Body of pancreas (tissue), 4 donors: ENCODE results near the gene SLC15A4. TPM values are rescaled to one million over a fixed set of nuclear protein-coding genes. Genes with fewer than 3 reads are reported as not detected.

Source experiments
- ATAC-seq: fragments of 150-250 bp; one replicate; pipeline ENCODE4 v1.9.1; 2016
- DNase-seq, 4 donors: peaks; one replicate each; pipeline ENCODE4 v3.0.0-alpha.2; 2019
- H3K27ac ChIP-seq, 4 donors: fragments of 200-600 bp; sonication (generic); 1 replicate in 3 of 4; 2 replicates in 1 of 4; pipeline versions ENCODE4 v1.5.1 to v1.6.1; 2016 to 2019; ENCODE audit warnings: mild to moderate bottlenecking in 1 of 4, mixed read lengths in 1 of 4, moderate library complexity in 1 of 4
- H3K27me3 ChIP-seq, 2 donors: fragments of 200-600 bp; sonication (generic); one replicate each; pipeline ENCODE4 v1.6.0; 2016; ENCODE audit warnings: mild to moderate bottlenecking in 1 of 2
- H3K36me3 ChIP-seq, 2 donors: fragments of 200-600 bp; sonication (generic); replicated peaks in 1 of 2; 2 replicates each; pipeline ENCODE4 v1.5.1; 2016; ENCODE audit warnings: low read depth in 2 of 2; ENCODE audit not compliant: insufficient read depth in 1 of 2
- H3K4me1 ChIP-seq: fragments of 200-600 bp; sonication (generic); one replicate; pipeline ENCODE4 v1.6.0; 2016
- H3K4me3 ChIP-seq, 2 donors: fragments of 200-600 bp; sonication (generic); 1 replicate in 1 of 2; 2 replicates in 1 of 2; pipeline ENCODE4 v1.5.1; 2016 to 2019
- H3K9me3 ChIP-seq, 3 donors: fragments of 200-600 bp; sonication (generic); 1 replicate in 2 of 3; 2 replicates in 1 of 3; pipeline ENCODE4 v1.5.1; 2016
- POLR2A ChIP-seq, 3 donors: fragments of 450-650 bp; IDR thresholded peaks; one replicate each; pipeline ENCODE4 v1.6.1; 2016; ENCODE audit warnings: antibody characterized with exemption in 3 of 3, mild to moderate bottlenecking in 2 of 3
- WGBS, 2 donors: methylation state at CpG; one replicate each; pipeline ENCODE4 v1.1.5; 2017; 5-methylcytosine and 5-hydroxymethylcytosine counted together
- intact Hi-C: fragments of 100-400 bp; cut with DNase I; formaldehyde crosslinking; loops from one replicate; pipeline ENCODE4 v1.15.1; 2023
- total RNA-seq, 2 donors: library from RNA; depleted of rRNA; stranded (reverse); fragments of >200 nt; gene quantifications; one replicate each; pipeline ENCODE4 v1.1.0, GENCODE V29; 2016
- TF ChIP-seq, protein P1 (sequence below), 7 experiments: fragments of 450-650 bp in 4 of 7; fragments of 200-600 bp in 3 of 7; sonication (generic) in 3 of 7; IDR thresholded peaks; one replicate each; pipeline ENCODE4 v1.5.1; 2016 to 2019; ENCODE audit warnings: antibody characterized with exemption in 7 of 7

The SLC15A4 gene
- total RNA-seq, 2 donors from 2014 or later = 14.5 to 21.0 TPM

DNA sequence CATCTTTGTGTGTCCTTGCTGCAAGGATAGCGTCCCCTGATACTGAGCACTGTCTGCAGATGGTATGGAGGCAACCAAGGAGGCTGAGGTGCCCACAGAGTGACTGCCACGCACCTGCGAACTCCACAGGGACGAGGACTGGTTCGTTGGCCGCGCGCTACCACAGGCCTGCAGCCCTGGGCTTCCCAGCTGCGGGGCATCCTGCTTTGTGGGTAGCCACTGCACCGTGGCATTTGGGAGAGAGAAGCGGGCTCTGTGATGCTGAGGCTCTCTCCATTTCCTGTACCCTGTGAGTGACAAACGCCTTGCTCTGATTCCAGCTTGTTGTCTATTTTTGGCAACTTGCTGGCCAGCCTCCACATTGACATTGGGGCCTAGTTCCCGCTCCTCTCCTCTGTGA is 76.3 kb downstream of the SLC15A4 start:
- no peak for ATAC-seq
- WGBS, 2 donors = 54 to 80% methylated on average over 2 to 13 of the region's 13 CpGs
- Histone ChIP-seq H3K4me1 (no peaks in the 10 kb centered on the region), H3K36me3 (no peaks in the 10 kb centered on the region), H3K27me3 (no peaks in the 10 kb centered on the region), H3K9me3 (no peaks in the 10 kb centered on the region), H3K4me3 (no peak overlapping the region), H3K27ac (no peak overlapping the region)
- intact Hi-C loops = no loop called here
- DNase-seq = no peak
- TF ChIP-seq, protein P1, sequence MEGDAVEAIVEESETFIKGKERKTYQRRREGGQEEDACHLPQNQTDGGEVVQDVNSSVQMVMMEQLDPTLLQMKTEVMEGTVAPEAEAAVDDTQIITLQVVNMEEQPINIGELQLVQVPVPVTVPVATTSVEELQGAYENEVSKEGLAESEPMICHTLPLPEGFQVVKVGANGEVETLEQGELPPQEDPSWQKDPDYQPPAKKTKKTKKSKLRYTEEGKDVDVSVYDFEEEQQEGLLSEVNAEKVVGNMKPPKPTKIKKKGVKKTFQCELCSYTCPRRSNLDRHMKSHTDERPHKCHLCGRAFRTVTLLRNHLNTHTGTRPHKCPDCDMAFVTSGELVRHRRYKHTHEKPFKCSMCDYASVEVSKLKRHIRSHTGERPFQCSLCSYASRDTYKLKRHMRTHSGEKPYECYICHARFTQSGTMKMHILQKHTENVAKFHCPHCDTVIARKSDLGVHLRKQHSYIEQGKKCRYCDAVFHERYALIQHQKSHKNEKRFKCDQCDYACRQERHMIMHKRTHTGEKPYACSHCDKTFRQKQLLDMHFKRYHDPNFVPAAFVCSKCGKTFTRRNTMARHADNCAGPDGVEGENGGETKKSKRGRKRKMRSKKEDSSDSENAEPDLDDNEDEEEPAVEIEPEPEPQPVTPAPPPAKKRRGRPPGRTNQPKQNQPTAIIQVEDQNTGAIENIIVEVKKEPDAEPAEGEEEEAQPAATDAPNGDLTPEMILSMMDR (IDR thresholded peaks at IDR 0.05) = no peak

GRCh38 chr12:128745772-128746689 is 77.7 kb downstream of the SLC15A4 start:
- intact Hi-C loops = no loop called here
- ATAC-seq (no peak), DNase-seq (no peak)
- WGBS, 2 donors = 15 to 21% methylated on average over 11 of the region's 11 CpGs
- H3K4me1 ChIP-seq = no peaks in the 10 kb centered on the region
- H3K36me3 ChIP-seq = no peaks in the 10 kb centered on the region
- no peak overlapping the region for H3K4me3 ChIP-seq
- H3K27me3 ChIP-seq = no peaks in the 10 kb centered on the region
- no peak overlapping the region for H3K27ac ChIP-seq
- H3K9me3 ChIP-seq = no peaks in the 10 kb centered on the region
- TF ChIP-seq POLR2A (IDR thresholded peaks at IDR 0.05) = no peak
- TF ChIP-seq, protein P1 (IDR thresholded peaks at IDR 0.05) = no peak

DNA sequence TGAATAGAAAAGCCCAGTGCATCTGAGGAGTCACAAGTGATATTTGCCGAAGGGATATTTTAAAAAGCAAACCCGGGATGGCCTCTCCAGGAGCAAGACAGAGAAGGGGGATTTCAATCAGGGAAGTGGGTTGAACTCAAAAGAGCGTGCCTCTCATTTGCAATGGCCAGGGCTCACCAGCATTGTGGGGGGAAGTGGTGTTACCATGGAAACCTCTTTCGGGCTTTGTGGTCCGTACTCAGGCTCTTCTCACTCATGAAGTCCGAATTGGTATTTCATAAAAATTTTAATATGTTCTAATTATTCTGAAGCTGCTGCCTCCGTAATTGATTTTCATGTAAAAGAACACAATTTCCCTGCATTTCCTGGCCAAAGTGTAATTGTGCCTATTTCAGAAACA is 79.8 kb downstream of the SLC15A4 start:
- H3K27me3 ChIP-seq = no peaks in the 10 kb centered on the region
- H3K36me3 ChIP-seq = no peaks in the 10 kb centered on the region
- H3K4me1 ChIP-seq = no peaks in the 10 kb centered on the region
- no peaks in the 10 kb centered on the region for H3K9me3 ChIP-seq
- DNase-seq = no peak
- WGBS, 2 donors = 48 to 58% methylated on average over 7 of the region's 7 CpGs
- no peak overlapping the region for H3K4me3 ChIP-seq
- ATAC-seq = no peak
- no peak overlapping the region for H3K27ac ChIP-seq
- intact Hi-C loops = no loop called here
- TF ChIP-seq, protein P1 (IDR thresholded peaks at IDR 0.05) = no peak
- no peak for TF ChIP-seq POLR2A (IDR thresholded peaks at IDR 0.05)

Other genes starting within 250 kb of the SLC15A4 start
- not detected for gene GLT1D1, start 29.5 kb upstream of the SLC15A4 start, total RNA-seq